ENCODE data around the gene C4orf51.
A peak's percentile ranks its signal among the peaks of the same experiment; 100 is the strongest.

Gene C4orf51

GRCh38 chr4:145644699-145645098 lies 35.2 kb upstream of the C4orf51 start:
- H3K56ac ChIP-seq (ENCODE audit: low read length): no peak overlapping the region
- no peaks in the 10 kb centered on the region for H3K79me2 ChIP-seq (ENCODE audit: control insufficient read depth, insufficient read depth, low read length)
- H2BK5ac ChIP-seq (ENCODE audit: low read length): no peak overlapping the region
- peaks cover 7% of the 10 kb centered on the region for H3K4me1 ChIP-seq (ENCODE audit: control insufficient read depth, low read depth, low read length)
- H3K4ac ChIP-seq (ENCODE audit: low read depth, low read length): no peak overlapping the region
- no peak overlapping the region for H3K9ac ChIP-seq (ENCODE audit: low read length)
- no peak overlapping the region for H4K5ac ChIP-seq (ENCODE audit: low read length)
- no peak overlapping the region for H2BK15ac ChIP-seq (replicated peaks; ENCODE audit: low read depth)
- no peak overlapping the region for H3K4me2 ChIP-seq (ENCODE audit: low read length)
- no peak overlapping the region for H4K8ac ChIP-seq (ENCODE audit: low read depth, low read length)
- H2AK5ac ChIP-seq (ENCODE audit: low read length): no peak overlapping the region
- no CpG with 5 or more reads among the region's 3 CpGs for WGBS (ENCODE audit: extremely low coverage, insufficient coverage, low lambda C conversion rate)
- no peaks in the 10 kb centered on the region for H3K79me1 ChIP-seq (ENCODE audit: low read length)
- no peaks in the 10 kb centered on the region for H3K27me3 ChIP-seq (ENCODE audit: insufficient read depth, low read length, poor library complexity)
- no peaks in the 10 kb centered on the region for H3K36me3 ChIP-seq (ENCODE audit: control insufficient read depth, insufficient read depth, low read length)
- no peak overlapping the region for H2BK120ac ChIP-seq (ENCODE audit: low read depth, low read length)
- H3K18ac ChIP-seq (ENCODE audit: low read length): peak overlapping the region; percentile 51
- no peak for DNase-seq
- H3K23ac ChIP-seq (ENCODE audit: low read length): no peak overlapping the region
- no peak overlapping the region for H3K4me3 ChIP-seq (ENCODE audit: low read length)
- H3K27ac ChIP-seq (ENCODE audit: low read depth, low read length): no peak overlapping the region

- no CpG with 5 or more reads among the region's 1 CpG for WGBS (ENCODE audit: extremely low coverage, insufficient coverage, low lambda C conversion rate)
- H3K79me2 ChIP-seq (ENCODE audit: control insufficient read depth, insufficient read depth, low read length): no peaks in the 10 kb centered on the region
- no peak for DNase-seq
- H4K5ac ChIP-seq (ENCODE audit: low read length): no peak overlapping the region
- no peak overlapping the region for H3K23ac ChIP-seq (ENCODE audit: low read length)
- no peak overlapping the region for H3K4me2 ChIP-seq (ENCODE audit: low read length)
- H2BK120ac ChIP-seq (ENCODE audit: low read depth, low read length): no peak overlapping the region
- no peak overlapping the region for H4K8ac ChIP-seq (ENCODE audit: low read depth, low read length)
- H3K18ac ChIP-seq (ENCODE audit: low read length): no peak overlapping the region
- no peaks in the 10 kb centered on the region for H3K79me1 ChIP-seq (ENCODE audit: low read length)
- H3K4me1 ChIP-seq (ENCODE audit: control insufficient read depth, low read depth, low read length): no peaks in the 10 kb centered on the region
- H3K27me3 ChIP-seq (ENCODE audit: insufficient read depth, low read length, poor library complexity): no peaks in the 10 kb centered on the region
- H2BK5ac ChIP-seq (ENCODE audit: low read length): no peak overlapping the region
- no peak overlapping the region for H2AK5ac ChIP-seq (ENCODE audit: low read length)
- no peak overlapping the region for H3K4me3 ChIP-seq (ENCODE audit: low read length)
- no peak overlapping the region for H3K56ac ChIP-seq (ENCODE audit: low read length)
- H3K27ac ChIP-seq (ENCODE audit: low read depth, low read length): no peak overlapping the region
- no peak overlapping the region for H3K9ac ChIP-seq (ENCODE audit: low read length)
- H3K36me3 ChIP-seq (ENCODE audit: control insufficient read depth, insufficient read depth, low read length): no peaks in the 10 kb centered on the region
- no peak overlapping the region for H2BK15ac ChIP-seq (replicated peaks; ENCODE audit: low read depth)
- H3K4ac ChIP-seq (ENCODE audit: low read depth, low read length): no peak overlapping the region
Measured at GRCh38 chr4:145656156-145656555, 23.8 kb upstream of the C4orf51 start.

- H3K9ac ChIP-seq (ENCODE audit: low read length): no peak overlapping the region
- no CpG with 5 or more reads among the region's 3 CpGs for WGBS (ENCODE audit: extremely low coverage, insufficient coverage, low lambda C conversion rate)
Measured at GRCh38 chr4:145660064-145660463, 19.9 kb upstream of the C4orf51 start.

GRCh38 chr4:145663194-145663593 lies 16.8 kb upstream of the C4orf51 start:
- Histone ChIP-seq H2BK15ac (replicated peaks; ENCODE audit: low read depth) (no peak overlapping the region), H2BK5ac (ENCODE audit: low read length) (no peak overlapping the region), H4K5ac (ENCODE audit: low read length) (no peak overlapping the region), H3K9ac (ENCODE audit: low read length) (no peak overlapping the region), H2AK5ac (ENCODE audit: low read length) (no peak overlapping the region), H2BK120ac (ENCODE audit: low read depth, low read length) (no peak overlapping the region), H3K23ac (ENCODE audit: low read length) (no peak overlapping the region), H3K36me3 (ENCODE audit: control insufficient read depth, insufficient read depth, low read length) (no peaks in the 10 kb centered on the region), H3K79me2 (ENCODE audit: control insufficient read depth, insufficient read depth, low read length) (no peaks in the 10 kb centered on the region), H3K56ac (ENCODE audit: low read length) (no peak overlapping the region), H3K4ac (ENCODE audit: low read depth, low read length) (no peak overlapping the region), H3K4me1 (ENCODE audit: control insufficient read depth, low read depth, low read length) (no peaks in the 10 kb centered on the region), H3K27ac (ENCODE audit: low read depth, low read length) (no peak overlapping the region), H3K27me3 (ENCODE audit: insufficient read depth, low read length, poor library complexity) (no peaks in the 10 kb centered on the region), H4K8ac (ENCODE audit: low read depth, low read length) (no peak overlapping the region), H3K18ac (ENCODE audit: low read length) (no peak overlapping the region), H3K4me3 (ENCODE audit: low read length) (no peak overlapping the region), H3K79me1 (ENCODE audit: low read length) (no peaks in the 10 kb centered on the region), H3K4me2 (ENCODE audit: low read length) (no peak overlapping the region)
- DNase-seq: no peak
- WGBS (ENCODE audit: extremely low coverage, insufficient coverage, low lambda C conversion rate): no CpG with 5 or more reads among the region's 3 CpGs

More at GRCh38 chr4:145660064-145660463, 19.9 kb upstream of the C4orf51 start:
- Histone ChIP-seq H3K4ac (ENCODE audit: low read depth, low read length) (no peak overlapping the region), H2BK120ac (ENCODE audit: low read depth, low read length) (no peak overlapping the region), H3K4me2 (ENCODE audit: low read length) (no peak overlapping the region), H3K23ac (ENCODE audit: low read length) (no peak overlapping the region), H3K18ac (ENCODE audit: low read length) (no peak overlapping the region), H3K4me1 (ENCODE audit: control insufficient read depth, low read depth, low read length) (no peaks in the 10 kb centered on the region), H3K27ac (ENCODE audit: low read depth, low read length) (no peak overlapping the region), H3K27me3 (ENCODE audit: insufficient read depth, low read length, poor library complexity) (no peaks in the 10 kb centered on the region), H3K4me3 (ENCODE audit: low read length) (no peak overlapping the region), H2BK5ac (ENCODE audit: low read length) (no peak overlapping the region), H2BK15ac (replicated peaks; ENCODE audit: low read depth) (no peak overlapping the region), H3K36me3 (ENCODE audit: control insufficient read depth, insufficient read depth, low read length) (no peaks in the 10 kb centered on the region), H4K5ac (ENCODE audit: low read length) (no peak overlapping the region), H4K8ac (ENCODE audit: low read depth, low read length) (no peak overlapping the region), H2AK5ac (ENCODE audit: low read length) (no peak overlapping the region), H3K79me1 (ENCODE audit: low read length) (no peaks in the 10 kb centered on the region), H3K56ac (ENCODE audit: low read length) (no peak overlapping the region), H3K79me2 (ENCODE audit: control insufficient read depth, insufficient read depth, low read length) (no peaks in the 10 kb centered on the region)
- no peak for DNase-seq

DNA sequence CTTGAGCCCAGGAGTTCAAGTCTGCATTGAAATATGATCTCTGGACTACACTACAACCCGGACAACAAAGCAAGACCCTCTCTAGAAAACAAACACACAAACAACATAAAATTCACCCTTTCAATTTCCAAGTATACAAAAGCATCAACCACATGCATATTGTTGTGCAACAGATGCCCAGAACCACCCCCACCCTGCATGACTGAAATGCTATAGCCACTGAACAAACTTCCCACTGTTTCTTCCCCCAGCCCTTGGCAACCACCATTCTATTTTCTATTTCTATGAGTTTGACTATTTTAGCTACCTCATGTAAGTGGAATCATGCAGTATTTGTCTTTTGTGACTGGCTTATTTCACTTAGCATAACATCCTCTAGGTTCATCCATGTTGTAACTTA lies 14.2 kb upstream of the C4orf51 start:
- Histone ChIP-seq H3K4me1 (ENCODE audit: control insufficient read depth, low read depth, low read length) (peaks cover 3% of the 10 kb centered on the region), H3K4me3 (ENCODE audit: low read length) (no peak overlapping the region), H3K23ac (ENCODE audit: low read length) (no peak overlapping the region), H3K9ac (ENCODE audit: low read length) (no peak overlapping the region), H3K4ac (ENCODE audit: low read depth, low read length) (no peak overlapping the region), H3K79me2 (ENCODE audit: control insufficient read depth, insufficient read depth, low read length) (no peaks in the 10 kb centered on the region), H3K36me3 (ENCODE audit: control insufficient read depth, insufficient read depth, low read length) (no peaks in the 10 kb centered on the region), H3K27ac (ENCODE audit: low read depth, low read length) (no peak overlapping the region), H4K5ac (ENCODE audit: low read length) (no peak overlapping the region), H2BK15ac (replicated peaks; ENCODE audit: low read depth) (no peak overlapping the region), H2BK5ac (ENCODE audit: low read length) (no peak overlapping the region), H3K18ac (ENCODE audit: low read length) (no peak overlapping the region), H2AK5ac (ENCODE audit: low read length) (no peak overlapping the region), H3K79me1 (ENCODE audit: low read length) (no peaks in the 10 kb centered on the region), H4K8ac (ENCODE audit: low read depth, low read length) (no peak overlapping the region), H3K27me3 (ENCODE audit: insufficient read depth, low read length, poor library complexity) (no peaks in the 10 kb centered on the region), H2BK120ac (ENCODE audit: low read depth, low read length) (no peak overlapping the region), H3K4me2 (ENCODE audit: low read length) (no peak overlapping the region), H3K56ac (ENCODE audit: low read length) (no peak overlapping the region)
- 100% methylated on average over 1 of the region's 1 CpG for WGBS (ENCODE audit: extremely low coverage, insufficient coverage, low lambda C conversion rate)
- no peak for DNase-seq

DNA sequence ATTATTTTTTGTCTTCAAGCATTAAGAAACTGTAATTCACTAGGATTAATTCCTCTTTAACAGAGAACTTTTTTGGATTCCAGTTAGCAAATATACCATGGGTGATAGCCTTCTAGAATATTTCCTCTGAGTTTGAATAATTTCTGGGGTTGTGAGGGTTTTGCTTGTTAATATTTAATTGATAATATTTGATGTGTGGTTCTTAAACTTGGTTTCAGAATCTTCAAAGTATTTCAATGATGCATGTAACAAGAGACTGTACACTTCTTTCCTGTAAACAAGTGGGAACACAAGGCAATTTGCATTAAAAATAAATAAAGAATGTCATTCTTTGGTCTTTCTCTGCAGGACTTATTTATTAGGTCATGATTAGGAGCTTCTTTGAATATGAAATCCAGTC lies 9.5 kb upstream of the C4orf51 start:
- Histone ChIP-seq H3K4ac (ENCODE audit: low read depth, low read length) (no peak overlapping the region), H2BK5ac (ENCODE audit: low read length) (no peak overlapping the region), H2BK15ac (replicated peaks; ENCODE audit: low read depth) (no peak overlapping the region), H3K27me3 (ENCODE audit: insufficient read depth, low read length, poor library complexity) (no peaks in the 10 kb centered on the region), H2BK120ac (ENCODE audit: low read depth, low read length) (no peak overlapping the region), H3K36me3 (ENCODE audit: control insufficient read depth, insufficient read depth, low read length) (no peaks in the 10 kb centered on the region), H3K56ac (ENCODE audit: low read length) (no peak overlapping the region), H3K79me1 (ENCODE audit: low read length) (no peaks in the 10 kb centered on the region), H3K18ac (ENCODE audit: low read length) (no peak overlapping the region), H3K9ac (ENCODE audit: low read length) (no peak overlapping the region), H3K27ac (ENCODE audit: low read depth, low read length) (no peak overlapping the region), H2AK5ac (ENCODE audit: low read length) (no peak overlapping the region), H4K5ac (ENCODE audit: low read length) (no peak overlapping the region), H3K23ac (ENCODE audit: low read length) (no peak overlapping the region), H4K8ac (ENCODE audit: low read depth, low read length) (no peak overlapping the region), H3K4me3 (ENCODE audit: low read length) (no peak overlapping the region), H3K4me2 (ENCODE audit: low read length) (no peak overlapping the region), H3K4me1 (ENCODE audit: control insufficient read depth, low read depth, low read length) (peaks cover 3% of the 10 kb centered on the region), H3K79me2 (ENCODE audit: control insufficient read depth, insufficient read depth, low read length) (no peaks in the 10 kb centered on the region)
- DNase-seq: no peak

All from mesendoderm (in vitro differentiated cells).